Spleen (tissue), 11 donors: Measurements from ENCODE around the gene BATF. TPM values are rescaled to one million over a fixed set of nuclear protein-coding genes. Genes with fewer than 3 reads are reported as not detected.
A peak's percentile ranks its signal among the peaks of the same experiment; 100 is the strongest.

ENCODE experiments used
- DNase-seq: peaks from one replicate; pipeline ENCODE4 v3.0.0-alpha.2; 2020
- H3K27ac ChIP-seq, 8 donors: fragments of 200-600 bp; sonication (generic) in 7 of 8; 1 replicate in 4 of 8; 2 replicates in 4 of 8; pipeline versions ENCODE4 v1.5.0 to v1.8.0; 2016 to 2021; ENCODE audit warnings: inconsistent platforms in 4 of 8, mild to moderate bottlenecking in 4 of 8, moderate library complexity in 1 of 8
- H3K27me3 ChIP-seq, 7 donors: fragments of 200-600 bp; sonication (generic) in 6 of 7; replicated peaks in 1 of 7; 1 replicate in 4 of 7; 2 replicates in 3 of 7; pipeline versions ENCODE4 v1.5.0 to v1.8.0; 2016 to 2021; ENCODE audit warnings: inconsistent platforms in 3 of 7, mild to moderate bottlenecking in 1 of 7
- H3K36me3 ChIP-seq, 6 donors: fragments of 200-600 bp; sonication (generic) in 5 of 6; 1 replicate in 4 of 6; 2 replicates in 2 of 6; pipeline versions ENCODE4 v1.5.0 to v1.8.0; 2016 to 2021; ENCODE audit warnings: inconsistent platforms in 2 of 6
- H3K4me1 ChIP-seq, 6 donors: fragments of 200-600 bp; sonication (generic) in 5 of 6; 1 replicate in 3 of 6; 2 replicates in 3 of 6; pipeline versions ENCODE4 v1.5.0 to v1.8.0; 2016 to 2021; ENCODE audit warnings: inconsistent platforms in 3 of 6
- H3K4me3 ChIP-seq, 8 donors: fragments of 200-600 bp; sonication (generic) in 7 of 8; 1 replicate in 4 of 8; 2 replicates in 4 of 8; pipeline versions ENCODE4 v1.5.0 to v1.8.0; 2016 to 2021; ENCODE audit warnings: inconsistent platforms in 4 of 8, mild to moderate bottlenecking in 4 of 8, moderate library complexity in 2 of 8
- H3K9me3 ChIP-seq, 8 donors: fragments of 200-600 bp; sonication (generic) in 7 of 8; 1 replicate in 4 of 8; 2 replicates in 4 of 8; pipeline versions ENCODE4 v1.5.0 to v1.8.0; 2016 to 2021; ENCODE audit warnings: inconsistent platforms in 4 of 8
- POLR2A ChIP-seq, 3 donors: fragments of 450-650 bp; IDR thresholded peaks; one replicate each; pipeline ENCODE4 v1.5.1; 2017; ENCODE audit warnings: antibody characterized with exemption in 3 of 3, mild to moderate bottlenecking in 1 of 3
- POLR2AphosphoS5 ChIP-seq, 3 donors: sonication (generic); formaldehyde crosslinking; IDR thresholded peaks; one replicate each; pipeline ENCODE4 v1.5.1; 2017; ENCODE audit warnings: antibody characterized with exemption in 3 of 3
- WGBS, 5 donors: extraction: QIAGEN DNeasy Blood & Tissue Kit in 3 of 5; methylation state at CpG; one replicate each; pipeline versions ENCODE4 v1.1.5 to v1.1.7; 2013 to 2018; 5-methylcytosine and 5-hydroxymethylcytosine counted together
- intact Hi-C: fragments of 100-400 bp; cut with DNase I; formaldehyde crosslinking; loops from one replicate; pipeline ENCODE4 v1.15.0; 2023; ENCODE audit warnings: low total_unique reads
- polyA plus RNA-seq, 3 donors: library from polyadenylated mRNA; stranded (reverse); fragments of 200-250 nt; gene quantifications; one replicate each; pipeline ENCODE4 v1.2.1, GENCODE V29; 2013
- total RNA-seq, 7 donors: library from RNA; depleted of rRNA in 3 of 7; stranded (reverse); fragments of >200 nt in 3 of 7; fragmentation: NEBNext Ultra II Directional in 4 of 7; extraction: Animal tissue kit (Norgen Biotek cat#: 25700) in 4 of 7; gene quantifications; one replicate each; pipeline versions ENCODE4 v1.1.0 to v1.2.1, GENCODE V29; 2016 to 2021
- TF ChIP-seq, protein P1 (sequence below), 11 experiments: fragments of 200-600 bp in 7 of 11; fragments of 450-650 bp in 4 of 11; sonication (generic) in 4 of 11; IDR thresholded peaks in 8 of 11; conservative IDR thresholded peaks in 3 of 11; 1 replicate in 7 of 11; 2 replicates in 4 of 11; pipeline versions ENCODE4 v1.4.0 to v1.8.0; 2016 to 2021; ENCODE audit warnings: antibody characterized with exemption in 11 of 11, inconsistent platforms in 4 of 11, mild to moderate bottlenecking in 1 of 11
- donor health status: healthy with polysubstance abuse.
- donor health status: DM: no; HTN: no; CAD: no; lungs with moderate emphysema.
- donor health status: DM: no; HTN: no; CAD: no.
- donor health status: Bipolar disorder and iron deficiency.
- donor health status: healthy.
- donor health status: DM: no; HTN: no; CAD: no.
- donor health status: DM: yes; HTN: yes; CAD: no.

Gene BATF
- total and polyA plus RNA-seq, 10 donors = 14.4 to 67.9 (median 41.8) TPM

DNA sequence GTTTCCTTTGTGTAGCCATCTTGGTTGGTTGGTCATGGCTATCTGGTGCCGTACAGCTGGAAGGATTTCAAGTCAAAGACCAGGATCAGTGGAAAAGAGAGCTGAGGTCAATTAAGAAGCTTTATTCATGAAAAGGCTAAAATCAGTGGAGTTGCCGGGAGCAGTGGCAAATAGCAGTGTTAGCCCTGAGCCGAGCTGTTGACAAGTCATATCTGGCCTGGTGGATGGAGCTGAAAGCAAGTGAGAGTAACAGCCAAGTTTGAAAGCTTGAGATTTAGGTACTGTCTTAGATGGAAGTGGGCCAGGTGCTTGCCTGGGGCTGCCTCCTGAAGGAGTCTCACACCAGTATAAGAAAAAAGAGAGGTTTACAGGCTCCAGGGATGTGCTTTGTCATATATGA lies 9.0 kb downstream of the BATF start:
- TF ChIP-seq, protein P1, sequence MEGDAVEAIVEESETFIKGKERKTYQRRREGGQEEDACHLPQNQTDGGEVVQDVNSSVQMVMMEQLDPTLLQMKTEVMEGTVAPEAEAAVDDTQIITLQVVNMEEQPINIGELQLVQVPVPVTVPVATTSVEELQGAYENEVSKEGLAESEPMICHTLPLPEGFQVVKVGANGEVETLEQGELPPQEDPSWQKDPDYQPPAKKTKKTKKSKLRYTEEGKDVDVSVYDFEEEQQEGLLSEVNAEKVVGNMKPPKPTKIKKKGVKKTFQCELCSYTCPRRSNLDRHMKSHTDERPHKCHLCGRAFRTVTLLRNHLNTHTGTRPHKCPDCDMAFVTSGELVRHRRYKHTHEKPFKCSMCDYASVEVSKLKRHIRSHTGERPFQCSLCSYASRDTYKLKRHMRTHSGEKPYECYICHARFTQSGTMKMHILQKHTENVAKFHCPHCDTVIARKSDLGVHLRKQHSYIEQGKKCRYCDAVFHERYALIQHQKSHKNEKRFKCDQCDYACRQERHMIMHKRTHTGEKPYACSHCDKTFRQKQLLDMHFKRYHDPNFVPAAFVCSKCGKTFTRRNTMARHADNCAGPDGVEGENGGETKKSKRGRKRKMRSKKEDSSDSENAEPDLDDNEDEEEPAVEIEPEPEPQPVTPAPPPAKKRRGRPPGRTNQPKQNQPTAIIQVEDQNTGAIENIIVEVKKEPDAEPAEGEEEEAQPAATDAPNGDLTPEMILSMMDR (IDR thresholded peaks at IDR 0.05 in 8 of 11, conservative IDR thresholded peaks at IDR 0.05 in 3 of 11) = no peak
- no peak for TF ChIP-seq POLR2AphosphoS5 (IDR thresholded peaks at IDR 0.05)
- no peak for TF ChIP-seq POLR2A (IDR thresholded peaks at IDR 0.05)
- Histone ChIP-seq H3K36me3 (peaks cover 0 to 46% (median 11%) of the 10 kb centered on the region in 6 donors), H3K4me3 (no peak overlapping the region), H3K4me1 (peaks cover 5 to 56% (median 22%) of the 10 kb centered on the region in 6 donors), H3K9me3 (no peaks in the 10 kb centered on the region), H3K27ac (no peak overlapping the region), H3K27me3 (no peaks in the 10 kb centered on the region)
- WGBS, 5 donors = 46 to 96% (median 91%) methylated on average over 3 of the region's 3 CpGs
- intact Hi-C loops = no loop called here
- no peak for DNase-seq

DNA sequence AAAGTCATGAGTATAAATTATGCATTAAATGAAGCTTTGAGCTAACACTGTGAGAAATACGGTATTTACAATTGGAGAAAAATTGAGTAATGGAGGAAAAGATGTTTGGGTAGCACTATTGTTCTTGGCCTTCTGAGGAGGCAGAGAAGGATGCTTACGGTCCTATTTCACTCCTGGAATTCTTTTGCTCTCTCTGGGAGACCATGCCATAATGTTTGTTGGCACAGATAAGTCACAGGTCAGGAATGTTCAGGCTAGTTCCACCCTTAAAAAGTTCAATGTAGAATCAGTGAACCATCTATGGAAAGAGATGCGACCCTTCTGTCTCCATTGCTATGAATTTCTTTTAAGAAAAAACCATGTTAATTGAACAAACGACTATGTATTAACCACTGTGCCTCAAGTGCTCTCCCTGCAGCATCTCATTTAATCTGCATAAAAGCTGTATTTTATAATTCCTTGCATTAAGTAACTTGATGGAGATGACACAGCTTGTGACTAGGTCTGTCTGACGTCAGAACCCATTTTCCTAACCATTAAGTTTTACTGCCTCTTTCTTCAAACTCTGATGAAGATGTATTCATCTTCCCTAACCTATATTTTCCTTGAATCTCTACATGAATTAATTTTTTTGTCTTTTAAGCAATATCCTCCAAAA lies 9.5 kb downstream of the BATF start:
- peaks cover 0 to 46% (median 11%) of the 10 kb centered on the region in 6 donors for H3K36me3 ChIP-seq
- intact Hi-C loops = no loop called here
- DNase-seq = no peak
- TF ChIP-seq, protein P1 (IDR thresholded peaks at IDR 0.05 in 8 of 11, conservative IDR thresholded peaks at IDR 0.05 in 3 of 11) = no peak
- H3K9me3 ChIP-seq = no peaks in the 10 kb centered on the region
- 69 to 88% (median 80%) methylated on average over 5 of the region's 5 CpGs for WGBS, 5 donors
- H3K4me3 ChIP-seq = no peak overlapping the region
- H3K4me1 ChIP-seq = peaks cover 2 to 56% (median 22%) of the 10 kb centered on the region in 6 donors
- no peak overlapping the region for H3K27ac ChIP-seq
- no peaks in the 10 kb centered on the region for H3K27me3 ChIP-seq

DNA sequence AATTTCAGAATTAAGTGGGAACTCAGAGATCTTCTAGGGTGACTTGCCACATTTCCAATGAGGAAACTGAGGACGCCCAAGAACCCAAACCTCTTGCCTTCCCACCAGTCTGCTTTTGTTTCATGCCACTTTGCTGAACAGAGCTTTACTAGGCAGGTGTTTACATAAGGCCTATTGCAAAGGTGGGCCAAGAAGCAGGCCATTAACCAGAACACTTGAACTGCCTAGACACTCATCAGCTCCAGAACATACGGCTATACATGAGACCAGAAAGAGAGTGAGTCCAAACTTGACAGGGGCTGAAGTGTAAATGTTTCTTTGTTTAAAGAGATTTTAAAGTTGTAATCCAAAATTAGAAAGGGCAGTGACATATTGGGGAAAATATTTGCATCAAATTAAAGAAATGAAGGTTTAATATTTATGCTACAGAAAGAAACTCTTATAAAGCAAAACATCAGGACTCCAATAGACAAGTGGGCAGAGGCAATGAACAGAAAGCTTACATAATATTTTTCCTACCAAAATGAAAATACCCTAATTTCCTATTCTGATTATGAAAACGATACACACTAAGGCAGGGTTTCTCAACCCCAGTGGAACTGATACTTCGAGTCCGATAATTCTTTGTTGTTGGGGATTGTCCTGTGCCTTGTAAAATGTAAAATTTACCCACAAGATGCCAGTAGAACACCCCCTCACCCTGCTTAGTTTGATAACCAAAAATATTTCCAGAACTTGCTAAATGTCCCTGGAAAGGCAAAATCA lies 11.7 kb downstream of the BATF start:
- Histone ChIP-seq H3K4me1 (peaks cover 0 to 48% (median 15%) of the 10 kb centered on the region in 6 donors), H3K27me3 (no peaks in the 10 kb centered on the region), H3K9me3 (no peaks in the 10 kb centered on the region), H3K36me3 (peaks cover 0 to 35% (median 0%) of the 10 kb centered on the region in 6 donors), H3K27ac (peak overlapping the region in 3 of 8 donors; percentile 29 to 82 (median 30)), H3K4me3 (no peak overlapping the region)
- WGBS, 5 donors = 55 to 84% (median 69%) methylated on average over 5 of the region's 5 CpGs
- DNase-seq = no peak
- intact Hi-C loops = no loop called here
- TF ChIP-seq POLR2A (IDR thresholded peaks at IDR 0.05) (no peak), POLR2AphosphoS5 (IDR thresholded peaks at IDR 0.05) (no peak)
- TF ChIP-seq, protein P1 (IDR thresholded peaks at IDR 0.05 in 8 of 11, conservative IDR thresholded peaks at IDR 0.05 in 3 of 11) = no peak
